Liver (tissue), 9 donors: ENCODE measurements around the gene ASF1B. TPM values are rescaled to one million over a fixed set of nuclear protein-coding genes. Genes with fewer than 3 reads are reported as not detected.

ENCODE experiments used
- DNase-seq: peaks from one replicate; pipeline ENCODE4 v3.0.0-alpha.2; 2017; ENCODE audit warnings: low spot score
- H3K27ac ChIP-seq, 2 donors: one replicate each; pipeline ENCODE4 v1.7.0; 2013; ENCODE audit warnings: inconsistent platforms in 2 of 2, low read length in 2 of 2, control low read depth in 1 of 2, low read depth in 1 of 2, mild to moderate bottlenecking in 1 of 2
- H3K27me3 ChIP-seq, 4 donors: one replicate each; pipeline versions ENCODE4 v1.6.1 to v1.7.0; 2013; ENCODE audit warnings: low read length in 3 of 4, inconsistent platforms in 1 of 4, mild to moderate bottlenecking in 1 of 4, moderate library complexity in 1 of 4; ENCODE audit not compliant: control insufficient read depth in 4 of 4, insufficient read depth in 4 of 4
- H3K36me3 ChIP-seq, 4 donors: one replicate each; pipeline versions ENCODE4 v1.6.1 to v1.7.0; 2013; ENCODE audit warnings: low read length in 3 of 4, mild to moderate bottlenecking in 3 of 4, low read depth in 1 of 4, moderate library complexity in 1 of 4; ENCODE audit not compliant: control insufficient read depth in 4 of 4, insufficient read depth in 3 of 4
- H3K4me1 ChIP-seq, 4 donors: one replicate each; pipeline versions ENCODE4 v1.6.1 to v1.7.0; 2013; ENCODE audit warnings: low read length in 3 of 4, mild to moderate bottlenecking in 3 of 4, moderate library complexity in 1 of 4; ENCODE audit not compliant: control insufficient read depth in 4 of 4, insufficient read depth in 4 of 4
- H3K4me3 ChIP-seq, 3 donors: one replicate each; pipeline versions ENCODE4 v1.6.1 to v1.7.0; 2013; ENCODE audit warnings: low read length in 3 of 3, control low read depth in 1 of 3, low read depth in 1 of 3, mild to moderate bottlenecking in 1 of 3
- H3K9ac ChIP-seq, 2 donors: one replicate each; pipeline ENCODE4 v1.7.0; 2013; ENCODE audit warnings: low read length in 2 of 2, mild to moderate bottlenecking in 2 of 2, moderate library complexity in 2 of 2, control low read depth in 1 of 2, low read depth in 1 of 2
- H3K9me3 ChIP-seq, 4 donors: one replicate each; pipeline versions ENCODE4 v1.6.1 to v1.7.0; 2013; ENCODE audit warnings: low read length in 3 of 4; ENCODE audit not compliant: control insufficient read depth in 4 of 4
- ATF3 ChIP-seq: IDR thresholded peaks from 2 replicates; pipeline ENCODE4 v1.6.1; 2016; ENCODE audit warnings: antibody characterized with exemption
- FOXA2 ChIP-seq: IDR thresholded peaks from 2 replicates; pipeline ENCODE4 v1.6.1; 2016; ENCODE audit warnings: antibody characterized with exemption
- GABPA ChIP-seq, 2 donors: IDR thresholded peaks in 1 of 2; conservative IDR thresholded peaks in 1 of 2; 2 replicates each; pipeline ENCODE4 v1.6.1; 2016; ENCODE audit warnings: antibody characterized with exemption in 2 of 2, mild to moderate bottlenecking in 1 of 2, moderate library complexity in 1 of 2
- HNF4A ChIP-seq, 2 donors: conservative IDR thresholded peaks; 2 replicates each; pipeline ENCODE4 v1.6.1; 2016; ENCODE audit warnings: antibody characterized with exemption in 2 of 2, mild to moderate bottlenecking in 2 of 2
- HNF4G ChIP-seq: IDR thresholded peaks from 2 replicates; pipeline ENCODE4 v1.6.1; 2016; ENCODE audit warnings: antibody characterized with exemption
- JUND ChIP-seq, 2 donors: IDR thresholded peaks; 2 replicates each; pipeline ENCODE4 v1.6.1; 2016; ENCODE audit warnings: antibody characterized with exemption in 2 of 2
- MAX ChIP-seq: IDR thresholded peaks from 2 replicates; pipeline ENCODE4 v1.6.1; 2016; ENCODE audit warnings: antibody characterized with exemption
- NR2F2 ChIP-seq: IDR thresholded peaks from 2 replicates; pipeline ENCODE4 v1.6.1; 2016; ENCODE audit warnings: antibody characterized with exemption
- RAD21 ChIP-seq, 2 donors: IDR thresholded peaks; 2 replicates each; pipeline ENCODE4 v1.6.1; 2016; ENCODE audit warnings: antibody characterized with exemption in 2 of 2, mild to moderate bottlenecking in 2 of 2
- RXRA ChIP-seq, 2 donors: IDR thresholded peaks; 2 replicates each; pipeline ENCODE4 v1.6.1; 2017 to 2018; ENCODE audit warnings: antibody characterized with exemption in 2 of 2, mild to moderate bottlenecking in 1 of 2
- SP1 ChIP-seq: IDR thresholded peaks from 2 replicates; pipeline ENCODE4 v1.6.1; 2018; ENCODE audit warnings: antibody characterized with exemption, mild to moderate bottlenecking
- TAF1 ChIP-seq: conservative IDR thresholded peaks from 2 replicates; pipeline ENCODE4 v1.6.1; 2016; ENCODE audit warnings: antibody characterized with exemption, mild to moderate bottlenecking
- YY1 ChIP-seq: IDR thresholded peaks from 2 replicates; pipeline ENCODE4 v1.6.1; 2016; ENCODE audit warnings: antibody characterized with exemption, mild to moderate bottlenecking
- ZBTB33 ChIP-seq: IDR thresholded peaks from 2 replicates; pipeline ENCODE4 v1.6.1; 2016; ENCODE audit warnings: antibody characterized with exemption
- WGBS: extraction: QIAGEN DNeasy Blood & Tissue Kit; methylation state at CpG from one replicate; pipeline ENCODE4 v1.1.7; 2013; 5-methylcytosine and 5-hydroxymethylcytosine counted together
- polyA plus RNA-seq, 2 donors: library from polyadenylated mRNA; stranded (reverse) in 1 of 2; unstranded in 1 of 2; fragments of 200-250 nt in 1 of 2; fragments of >200 nt in 1 of 2; fragmentation: Nextera tagmentation in 1 of 2; extraction: Ambion mirVana in 1 of 2; gene quantifications; one replicate each; pipeline versions ENCODE4 v1.2.1 to v1.2.3, GENCODE V29; 2013 to 2015
- total RNA-seq, 2 donors: library from RNA; depleted of rRNA; stranded (reverse); fragments of >200 nt; gene quantifications; one replicate each; pipeline ENCODE4 v1.2.3, GENCODE V29; 2014
- TF ChIP-seq, protein P1 (sequence below): fragments of 150-350 bp; IDR thresholded peaks from 2 replicates; pipeline ENCODE4 v1.5.1; 2017; ENCODE audit warnings: improper control_type of control experiment, low read depth, low read length; ENCODE audit not compliant: missing input control
- TF ChIP-seq, protein P2 (sequence below): IDR thresholded peaks from 2 replicates; pipeline ENCODE4 v1.6.1; 2016; ENCODE audit warnings: antibody characterized with exemption, mild to moderate bottlenecking
- donor health status: healthy.
- donor health status: healthy.
- donor health status: healthy.
- donor health status: healthy.
- donor health status: healthy.

ASF1B gene
- total and polyA plus RNA-seq, 4 donors, result 0.25 to 20.5 (median 1.6) TPM

DNA sequence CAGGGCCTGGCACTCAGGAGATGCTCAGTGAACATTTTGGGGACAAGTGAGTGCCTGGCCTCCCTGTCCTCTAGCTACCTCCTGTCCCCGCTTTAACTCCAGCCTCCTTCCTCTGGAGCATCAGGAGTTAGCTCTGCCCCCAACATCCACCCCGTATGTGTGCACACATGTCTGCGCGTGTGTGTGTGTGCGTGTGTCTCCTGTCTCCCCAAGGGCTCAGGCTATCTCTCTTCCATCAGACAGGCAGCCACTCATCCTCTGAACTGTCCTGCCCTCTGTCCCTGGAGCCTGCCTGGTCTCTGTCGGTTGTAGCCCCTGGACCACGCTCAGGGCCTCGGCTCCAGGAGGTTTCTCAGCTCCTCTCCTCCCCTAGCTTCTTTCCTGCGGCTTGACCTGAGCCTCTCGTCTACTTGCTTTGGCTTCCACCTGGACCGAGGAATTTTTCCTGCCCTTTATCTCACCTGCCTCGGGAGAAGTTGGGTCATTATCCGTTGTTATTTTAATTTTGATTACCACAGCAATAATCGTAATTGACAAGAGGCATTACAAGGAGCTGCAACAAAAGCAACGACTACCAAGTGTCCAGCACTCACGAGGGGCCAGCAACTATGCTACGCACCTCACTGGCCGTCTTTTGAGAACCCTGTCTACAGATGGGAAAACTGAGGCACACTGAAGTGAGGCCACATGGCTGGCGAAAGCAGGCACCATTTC lies 32.0 kb upstream of the ASF1B start (continued):
- TF ChIP-seq ZBTB33 (no peak), MAX (no peak), SP1 (no peak), RAD21 (IDR thresholded peaks at IDR 0.05) (no peak)

DNA sequence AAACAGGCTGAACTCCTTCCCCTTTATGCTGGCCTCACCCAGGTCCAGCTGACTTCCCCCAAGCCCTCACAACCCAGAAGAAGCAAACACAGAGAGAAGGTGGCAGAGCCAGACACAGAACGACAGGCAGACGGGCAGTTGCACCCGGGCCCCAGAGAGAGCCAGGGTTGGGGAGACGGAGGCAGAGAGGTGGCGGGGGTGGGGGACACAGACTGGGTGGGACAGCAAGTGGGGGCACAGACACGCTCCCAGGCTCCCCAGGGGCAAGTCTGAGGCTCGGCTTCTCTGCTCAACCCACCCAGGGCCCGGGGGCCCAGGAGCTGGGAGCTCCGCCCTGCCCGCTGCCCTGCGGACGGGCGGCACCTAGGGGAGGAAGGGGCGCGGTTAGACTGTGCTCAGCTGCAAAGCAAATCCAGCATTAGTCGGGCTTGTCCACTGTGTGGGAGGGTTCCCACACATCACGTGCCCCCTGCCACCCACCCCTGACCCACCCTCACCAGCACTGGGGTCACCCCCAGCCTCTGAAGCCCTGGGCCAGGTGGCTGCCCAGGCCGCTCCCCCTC lies 31.3 kb upstream of the ASF1B start:
- no peaks in the 10 kb centered on the region for H3K36me3 ChIP-seq
- 67% methylated on average over 18 of the region's 18 CpGs for WGBS

DNA sequence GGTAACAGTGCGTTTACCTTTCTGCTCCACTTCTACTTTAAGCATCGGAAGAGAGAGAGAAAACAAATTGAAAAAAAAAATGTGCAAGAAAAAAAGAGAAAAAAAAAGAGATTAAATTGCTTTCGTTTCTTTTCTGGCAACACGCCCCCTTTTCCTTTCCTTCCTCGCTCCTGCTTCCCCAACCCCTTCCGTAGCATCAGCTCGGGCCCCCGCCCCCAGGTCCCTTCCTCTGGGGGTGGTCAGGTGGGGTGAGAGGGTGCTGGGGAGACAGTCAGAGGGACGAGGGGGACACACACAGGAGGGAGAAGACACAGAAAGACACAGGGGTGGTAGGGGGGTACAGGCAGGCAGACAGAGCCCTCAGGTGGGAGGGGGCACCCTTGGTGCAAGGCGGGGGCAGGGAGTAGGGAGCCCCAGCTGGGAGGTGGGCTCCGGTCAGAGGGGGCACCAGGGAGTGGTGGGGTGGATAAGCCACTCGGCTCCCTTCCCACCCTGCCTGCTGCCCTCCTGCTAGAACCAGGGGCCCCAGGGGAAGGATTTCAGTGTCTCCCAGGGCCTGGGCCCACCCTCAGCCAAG lies 30.7 kb upstream of the ASF1B start:
- no peak overlapping the region for H3K27ac ChIP-seq
- H3K36me3 ChIP-seq, result no peaks in the 10 kb centered on the region
- WGBS, result 65% methylated on average over 12 of the region's 12 CpGs
- no peaks in the 10 kb centered on the region for H3K9me3 ChIP-seq
- no peak overlapping the region for H3K4me3 ChIP-seq
- H3K4me1 ChIP-seq, result peaks cover 0 to 7% (median 0%) of the 10 kb centered on the region in 4 donors
- no peaks in the 10 kb centered on the region for H3K27me3 ChIP-seq
- no peak overlapping the region for H3K9ac ChIP-seq
- no peak for DNase-seq
- no peak for TF ChIP-seq TAF1
- TF ChIP-seq YY1, result no peak
- no peak for TF ChIP-seq JUND (IDR thresholded peaks at IDR 0.05)
- no peak for TF ChIP-seq MAX
- TF ChIP-seq, protein P1, sequence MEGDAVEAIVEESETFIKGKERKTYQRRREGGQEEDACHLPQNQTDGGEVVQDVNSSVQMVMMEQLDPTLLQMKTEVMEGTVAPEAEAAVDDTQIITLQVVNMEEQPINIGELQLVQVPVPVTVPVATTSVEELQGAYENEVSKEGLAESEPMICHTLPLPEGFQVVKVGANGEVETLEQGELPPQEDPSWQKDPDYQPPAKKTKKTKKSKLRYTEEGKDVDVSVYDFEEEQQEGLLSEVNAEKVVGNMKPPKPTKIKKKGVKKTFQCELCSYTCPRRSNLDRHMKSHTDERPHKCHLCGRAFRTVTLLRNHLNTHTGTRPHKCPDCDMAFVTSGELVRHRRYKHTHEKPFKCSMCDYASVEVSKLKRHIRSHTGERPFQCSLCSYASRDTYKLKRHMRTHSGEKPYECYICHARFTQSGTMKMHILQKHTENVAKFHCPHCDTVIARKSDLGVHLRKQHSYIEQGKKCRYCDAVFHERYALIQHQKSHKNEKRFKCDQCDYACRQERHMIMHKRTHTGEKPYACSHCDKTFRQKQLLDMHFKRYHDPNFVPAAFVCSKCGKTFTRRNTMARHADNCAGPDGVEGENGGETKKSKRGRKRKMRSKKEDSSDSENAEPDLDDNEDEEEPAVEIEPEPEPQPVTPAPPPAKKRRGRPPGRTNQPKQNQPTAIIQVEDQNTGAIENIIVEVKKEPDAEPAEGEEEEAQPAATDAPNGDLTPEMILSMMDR, result no peak
- no peak for TF ChIP-seq HNF4G
- TF ChIP-seq, protein P2, sequence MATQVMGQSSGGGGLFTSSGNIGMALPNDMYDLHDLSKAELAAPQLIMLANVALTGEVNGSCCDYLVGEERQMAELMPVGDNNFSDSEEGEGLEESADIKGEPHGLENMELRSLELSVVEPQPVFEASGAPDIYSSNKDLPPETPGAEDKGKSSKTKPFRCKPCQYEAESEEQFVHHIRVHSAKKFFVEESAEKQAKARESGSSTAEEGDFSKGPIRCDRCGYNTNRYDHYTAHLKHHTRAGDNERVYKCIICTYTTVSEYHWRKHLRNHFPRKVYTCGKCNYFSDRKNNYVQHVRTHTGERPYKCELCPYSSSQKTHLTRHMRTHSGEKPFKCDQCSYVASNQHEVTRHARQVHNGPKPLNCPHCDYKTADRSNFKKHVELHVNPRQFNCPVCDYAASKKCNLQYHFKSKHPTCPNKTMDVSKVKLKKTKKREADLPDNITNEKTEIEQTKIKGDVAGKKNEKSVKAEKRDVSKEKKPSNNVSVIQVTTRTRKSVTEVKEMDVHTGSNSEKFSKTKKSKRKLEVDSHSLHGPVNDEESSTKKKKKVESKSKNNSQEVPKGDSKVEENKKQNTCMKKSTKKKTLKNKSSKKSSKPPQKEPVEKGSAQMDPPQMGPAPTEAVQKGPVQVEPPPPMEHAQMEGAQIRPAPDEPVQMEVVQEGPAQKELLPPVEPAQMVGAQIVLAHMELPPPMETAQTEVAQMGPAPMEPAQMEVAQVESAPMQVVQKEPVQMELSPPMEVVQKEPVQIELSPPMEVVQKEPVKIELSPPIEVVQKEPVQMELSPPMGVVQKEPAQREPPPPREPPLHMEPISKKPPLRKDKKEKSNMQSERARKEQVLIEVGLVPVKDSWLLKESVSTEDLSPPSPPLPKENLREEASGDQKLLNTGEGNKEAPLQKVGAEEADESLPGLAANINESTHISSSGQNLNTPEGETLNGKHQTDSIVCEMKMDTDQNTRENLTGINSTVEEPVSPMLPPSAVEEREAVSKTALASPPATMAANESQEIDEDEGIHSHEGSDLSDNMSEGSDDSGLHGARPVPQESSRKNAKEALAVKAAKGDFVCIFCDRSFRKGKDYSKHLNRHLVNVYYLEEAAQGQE, result no peak
- no peak for TF ChIP-seq GABPA (IDR thresholded peaks at IDR 0.05 in 1 of 2, conservative IDR thresholded peaks at IDR 0.05 in 1 of 2)
- TF ChIP-seq FOXA2, result no peak
- no peak for TF ChIP-seq RXRA (IDR thresholded peaks at IDR 0.05)
- no peak for TF ChIP-seq NR2F2
- no peak for TF ChIP-seq HNF4A (conservative IDR thresholded peaks at IDR 0.05)
- TF ChIP-seq SP1, result no peak

More for the DNA sequence above, 31.3 kb upstream of the ASF1B start:
- Histone ChIP-seq H3K4me1 (peaks cover 0 to 7% (median 0%) of the 10 kb centered on the region in 4 donors), H3K4me3 (no peak overlapping the region), H3K9ac (no peak overlapping the region), H3K9me3 (no peaks in the 10 kb centered on the region), H3K27me3 (no peaks in the 10 kb centered on the region), H3K27ac (no peak overlapping the region)
- TF ChIP-seq, protein P1, result no peak
- no peak for TF ChIP-seq ATF3
- no peak for DNase-seq
